Keratinocyte (primary cell): ENCODE data around the gene TUBGCP5.

Experiments used
- CTCF ChIP-seq, 3 experiments: IDR thresholded peaks in 1 of 3; conservative IDR thresholded peaks in 1 of 3; optimal IDR thresholded peaks in 1 of 3; 2 replicates in 2 of 3; 3 replicates in 1 of 3; pipeline versions ENCODE3 to v1.5.1; 2011; ENCODE audit warnings: low read length in 3 of 3, mild to moderate bottlenecking in 3 of 3, moderate library complexity in 2 of 3, control low read depth in 1 of 3, inconsistent platforms in 1 of 3; ENCODE audit not compliant: insufficient read depth in 2 of 3; ENCODE audit errors: extremely low read depth in 1 of 3
- EZH2 ChIP-seq: IDR thresholded peaks from one replicate; pipeline ENCODE4 v1.6.1; 2012; ENCODE audit warnings: inconsistent platforms, mild to moderate bottlenecking, low read length, moderate library complexity

DNA sequence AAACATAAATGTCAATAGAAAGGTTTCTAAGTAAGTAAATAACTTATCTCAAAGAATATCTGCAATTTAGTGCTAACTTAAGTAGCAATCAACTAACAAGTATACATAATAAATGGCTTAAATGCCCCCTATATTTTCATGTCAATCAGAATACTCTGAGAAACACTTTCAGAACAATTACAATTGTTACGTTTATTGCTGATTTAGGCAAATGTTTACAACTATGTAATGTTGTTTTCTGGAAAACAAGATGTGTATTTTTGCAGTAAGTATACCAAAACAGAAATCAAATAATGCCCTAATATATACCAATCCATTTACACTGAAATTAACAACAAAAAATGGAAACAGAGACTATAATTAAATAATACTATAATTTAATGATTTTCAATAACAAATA, 13.2 kb downstream of the TUBGCP5 start:
- TF ChIP-seq CTCF (optimal IDR thresholded peaks at IDR 0.05 in 1 of 3, IDR thresholded peaks at IDR 0.05 in 1 of 3, conservative IDR thresholded peaks at IDR 0.05 in 1 of 3; ENCODE audit: extremely low read depth in 1 of 3, insufficient read depth in 2 of 3, low read length in 3 of 3) = no peak
- TF ChIP-seq EZH2 = no peak
